B cell (primary cell): ENCODE data around the gene DNM2.

ENCODE experiments used
- CTCF ChIP-seq: fragments of 200-600 bp; IDR thresholded peaks from one replicate; pipeline ENCODE4 v1.8.0; 2022; ENCODE audit warnings: antibody characterized with exemption, mild to moderate bottlenecking
- EZH2 ChIP-seq: IDR thresholded peaks from 2 replicates; pipeline ENCODE4 v1.6.1; 2012; ENCODE audit warnings: borderline replicate concordance, low read depth, mild to moderate bottlenecking, moderate library complexity, low read length; ENCODE audit not compliant: insufficient read depth, poor library complexity, severe bottlenecking

GRCh38 chr19:10852098-10852800 lies 134.4 kb downstream of the DNM2 start:
- TF ChIP-seq EZH2 (no peak), CTCF (no peak)
